Heart left ventricle (tissue), 13 donors: ENCODE data around the gene UBE2U.

ENCODE experiments used
- POLR2A ChIP-seq, 2 donors: fragments of 450-650 bp; IDR thresholded peaks; one replicate each; pipeline ENCODE4 v1.6.1; 2017; ENCODE audit warnings: antibody characterized with exemption in 2 of 2, mild to moderate bottlenecking in 2 of 2, moderate library complexity in 2 of 2
- TF ChIP-seq, protein P1 (sequence below), 12 donors: fragments of 200-600 bp; sonication (generic) in 4 of 12; IDR thresholded peaks; one replicate each; pipeline versions ENCODE4 v1.5.0 to v1.8.0; 2018 to 2022; ENCODE audit warnings: antibody characterized with exemption in 12 of 12, mild to moderate bottlenecking in 5 of 12
- donor health status: ischemic (EF 13 %, LVEDD 7.1; RV severe dilation, severe dysfunction).
- donor health status: DM: no; HTN: yes; CAD: no.
- donor health status: DM: no; HTN: no; CAD: no.
- donor health status: ischemic (EF 25% LVEDD 6.9; RV normal size, moderate dysfunction).
- donor health status: ischemic (EF 25% LVEDD 5.7; RV mildly dilated, moderate dysfunction).
- donor health status: ischemic (EF 35%, LVEDD 5.7; RV mildly dilated, moderate dysfunction).
- donor health status: nonischemic (EF 11% LVEDD 7.7; RV severe dilation, severe dysfunction).
- donor health status: DM: yes; HTN: yes; CAD: no.
- donor health status: PGD.
- donor health status: ischemic (EF 29% LVEDD 5.4; RV normal size, mild dysfunction).
- donor health status: nonischemic (EF 23%, LVEDD 6.1; RV moderate dilation, normal function).

- no peak for TF ChIP-seq POLR2A (IDR thresholded peaks at IDR 0.05)
- TF ChIP-seq, protein P1, sequence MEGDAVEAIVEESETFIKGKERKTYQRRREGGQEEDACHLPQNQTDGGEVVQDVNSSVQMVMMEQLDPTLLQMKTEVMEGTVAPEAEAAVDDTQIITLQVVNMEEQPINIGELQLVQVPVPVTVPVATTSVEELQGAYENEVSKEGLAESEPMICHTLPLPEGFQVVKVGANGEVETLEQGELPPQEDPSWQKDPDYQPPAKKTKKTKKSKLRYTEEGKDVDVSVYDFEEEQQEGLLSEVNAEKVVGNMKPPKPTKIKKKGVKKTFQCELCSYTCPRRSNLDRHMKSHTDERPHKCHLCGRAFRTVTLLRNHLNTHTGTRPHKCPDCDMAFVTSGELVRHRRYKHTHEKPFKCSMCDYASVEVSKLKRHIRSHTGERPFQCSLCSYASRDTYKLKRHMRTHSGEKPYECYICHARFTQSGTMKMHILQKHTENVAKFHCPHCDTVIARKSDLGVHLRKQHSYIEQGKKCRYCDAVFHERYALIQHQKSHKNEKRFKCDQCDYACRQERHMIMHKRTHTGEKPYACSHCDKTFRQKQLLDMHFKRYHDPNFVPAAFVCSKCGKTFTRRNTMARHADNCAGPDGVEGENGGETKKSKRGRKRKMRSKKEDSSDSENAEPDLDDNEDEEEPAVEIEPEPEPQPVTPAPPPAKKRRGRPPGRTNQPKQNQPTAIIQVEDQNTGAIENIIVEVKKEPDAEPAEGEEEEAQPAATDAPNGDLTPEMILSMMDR (IDR thresholded peaks at IDR 0.05) = no peak
These were observed 30.0 kb upstream of the UBE2U start for GRCh38 chr1:64173336-64173940.
